ENCODE results near the gene ALPP. TPM values are rescaled to one million over a fixed set of nuclear protein-coding genes. Genes with fewer than 3 reads are reported as not detected.
A peak's percentile ranks its signal among the peaks of the same experiment; 100 is the strongest.

The ALPP gene
- total and polyA plus RNA-seq, 2 of the 13 experiments (the other 11 are each of a cell fraction or from before 2014, with no cell fraction given) = not detected

DNA sequence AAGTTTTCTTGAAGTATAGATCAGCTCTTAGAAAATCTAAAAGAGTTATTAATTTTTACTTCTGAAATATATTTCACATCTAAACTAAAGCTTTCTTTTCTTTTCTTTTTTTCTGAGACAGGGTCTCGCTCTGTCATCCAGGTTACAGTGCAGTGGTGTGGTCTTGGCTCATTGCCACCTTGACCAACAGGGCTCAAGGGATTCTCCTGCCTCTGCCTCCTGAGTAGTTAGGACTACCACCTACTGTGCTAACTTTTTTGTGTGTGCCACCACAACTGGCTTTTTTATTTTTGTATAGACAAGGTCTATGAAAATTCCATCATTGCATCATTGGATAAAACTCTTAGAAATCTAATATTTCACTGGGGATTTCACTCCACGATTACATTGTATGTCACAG lies 18.1 kb downstream of the ALPP start:
- DNase-seq (ENCODE audit: low spot score) (no peak), FAIRE-seq (no peak), ATAC-seq (no peak)
- Histone ChIP-seq H3K9me3 (ENCODE audit: low read length) (no peaks in the 10 kb centered on the region), H2AFZ (ENCODE audit: low read length) (no peak overlapping the region), H3K27ac (ENCODE audit: extremely low read length, insufficient read depth, low read length) (no peak overlapping the region), H4K20me1 (ENCODE audit: insufficient read depth, low read length) (no peaks in the 10 kb centered on the region), H3K4me1 (ENCODE audit: insufficient read depth, low read length) (no peaks in the 10 kb centered on the region), H3K79me2 (ENCODE audit: insufficient read depth, low read length) (no peaks in the 10 kb centered on the region), H3K9ac (ENCODE audit: insufficient read depth, low read depth, low read length) (no peak overlapping the region), H3K36me3 (replicated peaks in 1 of 2; ENCODE audit: control insufficient read depth in 1 of 2, insufficient read depth in 2 of 2, low read length in 2 of 2) (no peaks in the 10 kb centered on the region), H3K27me3 (ENCODE audit: control insufficient read depth in 1 of 2, insufficient read depth in 2 of 2, low read length in 2 of 2) (peaks cover 0 to 37% of the 10 kb centered on the region in 2 experiments; a peak in 3 of 5 replicates), H3K4me3 (replicated peaks in 1 of 3; ENCODE audit: insufficient read depth in 1 of 3, low read depth in 2 of 3, low read length in 3 of 3) (no peak overlapping the region), H3K4me2 (ENCODE audit: low read depth, low read length) (no peak overlapping the region)
- ChIA-PET POLR2A (no interaction called here), CTCF (ENCODE audit: low intra/inter-chr PET ratio, low total read pairs) (no interaction called here)
- TF ChIP-seq ZNF777 (CRISPR knock-in tag; IDR thresholded peaks at IDR 0.05) (no peak), ATF7 (IDR thresholded peaks at IDR 0.05) (peak; percentile 29; the same call in 1 of the 2 replicates), ATF7 (CRISPR knock-in tag; IDR thresholded peaks at IDR 0.05) (no peak)
- BruUV-seq (replicated peaks) = no TSS peak
- intact Hi-C loops (cut with micrococcal nuclease; ENCODE audit: unreplicated experiment) (no loop called here), in situ Hi-C loops (cut with HindIII; ENCODE audit: extremely low pct_ligation_motif_present, low pct_unique_long_range_greater_than_20kb) (no loop called here)
- WGBS (ENCODE audit: low lambda C conversion rate) = 74% methylated on average over 2 of the region's 2 CpGs

- in situ Hi-C loops (cut with HindIII; ENCODE audit: extremely low pct_ligation_motif_present, low pct_unique_long_range_greater_than_20kb) = no loop called here
- Histone ChIP-seq H3K79me2 (ENCODE audit: insufficient read depth, low read length) (no peaks in the 10 kb centered on the region), H3K4me3 (replicated peaks in 1 of 3; ENCODE audit: insufficient read depth in 1 of 3, low read depth in 2 of 3, low read length in 3 of 3) (no peak overlapping the region), H2AFZ (ENCODE audit: low read length) (no peak overlapping the region), H3K9ac (ENCODE audit: insufficient read depth, low read depth, low read length) (no peak overlapping the region), H3K4me1 (ENCODE audit: insufficient read depth, low read length) (no peaks in the 10 kb centered on the region), H3K9me3 (ENCODE audit: low read length) (no peaks in the 10 kb centered on the region), H3K36me3 (replicated peaks in 1 of 2; ENCODE audit: control insufficient read depth in 1 of 2, insufficient read depth in 2 of 2, low read length in 2 of 2) (no peaks in the 10 kb centered on the region), H4K20me1 (ENCODE audit: insufficient read depth, low read length) (no peaks in the 10 kb centered on the region), H3K4me2 (ENCODE audit: low read depth, low read length) (no peak overlapping the region), H3K27me3 (ENCODE audit: control insufficient read depth in 1 of 2, insufficient read depth in 2 of 2, low read length in 2 of 2) (peaks cover 0 to 29% of the 10 kb centered on the region in 2 experiments; a peak in 3 of 5 replicates), H3K27ac (ENCODE audit: extremely low read length, insufficient read depth, low read length) (no peak overlapping the region)
- BruUV-seq (replicated peaks) = no TSS peak
- FAIRE-seq = no peak
- ATAC-seq = no peak
- ChIA-PET POLR2A (no interaction called here), CTCF (ENCODE audit: low intra/inter-chr PET ratio, low total read pairs) (no interaction called here)
- intact Hi-C loops (cut with micrococcal nuclease; ENCODE audit: unreplicated experiment) = no loop called here
- WGBS (ENCODE audit: low lambda C conversion rate) = 72% methylated on average over 5 of the region's 5 CpGs
- DNase-seq (ENCODE audit: low spot score) = no peak
- TF ChIP-seq, protein P1, sequence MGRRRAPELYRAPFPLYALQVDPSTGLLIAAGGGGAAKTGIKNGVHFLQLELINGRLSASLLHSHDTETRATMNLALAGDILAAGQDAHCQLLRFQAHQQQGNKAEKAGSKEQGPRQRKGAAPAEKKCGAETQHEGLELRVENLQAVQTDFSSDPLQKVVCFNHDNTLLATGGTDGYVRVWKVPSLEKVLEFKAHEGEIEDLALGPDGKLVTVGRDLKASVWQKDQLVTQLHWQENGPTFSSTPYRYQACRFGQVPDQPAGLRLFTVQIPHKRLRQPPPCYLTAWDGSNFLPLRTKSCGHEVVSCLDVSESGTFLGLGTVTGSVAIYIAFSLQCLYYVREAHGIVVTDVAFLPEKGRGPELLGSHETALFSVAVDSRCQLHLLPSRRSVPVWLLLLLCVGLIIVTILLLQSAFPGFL (CRISPR knock-in tag; IDR thresholded peaks at IDR 0.05) = no peak
- TF ChIP-seq NKX3-1 (CRISPR knock-in tag; IDR thresholded peaks at IDR 0.05) = no peak
- TF ChIP-seq ZNF329 (CRISPR knock-in tag; IDR thresholded peaks at IDR 0.05; ENCODE audit: low read depth) = no peak
- no peak for TF ChIP-seq ZNF264 (CRISPR knock-in tag; IDR thresholded peaks at IDR 0.05)
- TF ChIP-seq ZBTB43 (CRISPR knock-in tag; conservative IDR thresholded peaks at IDR 0.05) = no peak
- no peak for TF ChIP-seq ZNF644 (CRISPR knock-in tag; IDR thresholded peaks at IDR 0.05; ENCODE audit: low read depth)
- no peak for TF ChIP-seq ZNF343 (CRISPR knock-in tag; IDR thresholded peaks at IDR 0.05)
- TF ChIP-seq ATF7-NPFF (CRISPR knock-in tag; IDR thresholded peaks at IDR 0.05; ENCODE audit: low read depth) = no peak
- TF ChIP-seq TAF1 (CRISPR knock-in tag; IDR thresholded peaks at IDR 0.05) = no peak
- no peak for TF ChIP-seq ZNF569 (CRISPR knock-in tag; IDR thresholded peaks at IDR 0.05; ENCODE audit: borderline replicate concordance)
- TF ChIP-seq SYNCRIP (IDR thresholded peaks at IDR 0.05; ENCODE audit: insufficient read depth, low read depth, low read length) = no peak
- no peak for TF ChIP-seq ZZZ3 (CRISPR knock-in tag; IDR thresholded peaks at IDR 0.05; ENCODE audit: borderline replicate concordance)
- no peak for TF ChIP-seq ISL2 (CRISPR knock-in tag; IDR thresholded peaks at IDR 0.05)
- no peak for TF ChIP-seq SIN3B (IDR thresholded peaks at IDR 0.05; ENCODE audit: low read length)
- TF ChIP-seq TBP (CRISPR knock-in tag; IDR thresholded peaks at IDR 0.05) = no peak
- no peak for TF ChIP-seq EZH2 (conservative IDR thresholded peaks at IDR 0.05; ENCODE audit: low read depth, low read length)
These were observed 19.9 kb downstream of the ALPP start for GRCh38 chr2:232398293-232399034.
